ENCODE data around the gene AP5S1. TPM values are rescaled to one million over a fixed set of nuclear protein-coding genes. Genes with fewer than 3 reads are reported as not detected.
"Not testable (repeated sequence)": the region's sequence is repeated elsewhere in the genome, so short reads cannot be mapped to it uniquely, and the experiment has no call there.

The AP5S1 gene
- total and polyA plus RNA-seq, 2 donors = 6.9 to 8.4 TPM

DNA sequence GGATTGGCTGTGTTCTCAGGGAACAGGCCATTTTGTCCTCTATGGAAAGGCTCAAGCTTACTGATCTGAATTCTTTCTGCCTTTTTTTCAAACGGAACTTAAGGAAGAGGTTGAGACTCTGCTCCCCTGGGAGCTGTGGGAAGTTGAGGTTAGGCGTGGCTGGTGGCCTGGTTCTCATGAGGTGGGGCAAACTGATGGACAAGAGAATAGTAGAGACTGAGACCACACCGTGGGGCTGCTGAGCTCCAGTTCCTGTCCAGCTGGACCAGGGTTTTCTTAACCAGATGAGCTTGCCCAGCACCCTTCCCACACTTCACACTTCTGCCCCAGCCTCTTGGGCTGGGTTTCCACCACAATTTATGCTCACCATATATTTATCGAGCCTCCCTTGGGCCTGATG is 6.1 kb downstream of the AP5S1 start:
- DNase-seq (ENCODE audit: low read depth in 6 of 9, low spot score in 9 of 9) = no peak
- H3K27me3 ChIP-seq (ENCODE audit: control insufficient read depth in 2 of 2, insufficient read depth in 1 of 2, low read length in 1 of 2) = no peaks in the 10 kb centered on the region
- WGBS = 92% methylated on average over 4 of the region's 4 CpGs
- H3K27ac ChIP-seq (ENCODE audit: low read depth in 1 of 2, low read length in 1 of 2) = no peak overlapping the region
- H3K4me3 ChIP-seq (ENCODE audit: low read length in 2 of 2) = no peak overlapping the region
- peaks cover 30 to 39% of the 10 kb centered on the region in 2 donors for H3K36me3 ChIP-seq (ENCODE audit: control insufficient read depth in 2 of 2, insufficient read depth in 2 of 2, low read length in 1 of 2)
- peaks cover 1 to 2% of the 10 kb centered on the region in 2 donors for H3K4me1 ChIP-seq (ENCODE audit: control insufficient read depth in 2 of 2, insufficient read depth in 2 of 2, low read length in 2 of 2)
- no peaks in the 10 kb centered on the region for H3K9me3 ChIP-seq (ENCODE audit: control insufficient read depth in 2 of 2, insufficient read depth in 1 of 2, low read length in 1 of 2)

DNA sequence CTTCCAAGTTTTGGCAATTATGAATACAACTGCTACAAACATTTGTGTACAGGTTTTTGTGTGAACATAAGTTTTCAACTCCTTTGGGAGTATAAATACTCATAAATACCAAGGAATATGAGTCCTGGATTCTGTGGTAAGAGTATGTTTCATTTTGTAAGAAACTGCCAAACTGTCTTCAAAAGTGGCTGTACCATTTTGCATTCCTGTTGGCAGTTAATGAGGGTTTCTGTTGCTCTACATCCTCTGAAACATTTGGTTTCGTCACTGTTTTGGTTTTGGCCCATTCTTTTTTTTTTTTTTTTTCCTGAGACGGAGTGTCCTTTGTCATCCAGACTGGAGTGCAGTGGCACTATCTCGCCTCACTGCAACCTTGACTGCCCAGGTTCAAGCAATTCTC is 8.5 kb downstream of the AP5S1 start:
- peaks cover 19 to 29% of the 10 kb centered on the region in 2 donors for H3K36me3 ChIP-seq (ENCODE audit: control insufficient read depth in 2 of 2, insufficient read depth in 2 of 2, low read length in 1 of 2)

DNA sequence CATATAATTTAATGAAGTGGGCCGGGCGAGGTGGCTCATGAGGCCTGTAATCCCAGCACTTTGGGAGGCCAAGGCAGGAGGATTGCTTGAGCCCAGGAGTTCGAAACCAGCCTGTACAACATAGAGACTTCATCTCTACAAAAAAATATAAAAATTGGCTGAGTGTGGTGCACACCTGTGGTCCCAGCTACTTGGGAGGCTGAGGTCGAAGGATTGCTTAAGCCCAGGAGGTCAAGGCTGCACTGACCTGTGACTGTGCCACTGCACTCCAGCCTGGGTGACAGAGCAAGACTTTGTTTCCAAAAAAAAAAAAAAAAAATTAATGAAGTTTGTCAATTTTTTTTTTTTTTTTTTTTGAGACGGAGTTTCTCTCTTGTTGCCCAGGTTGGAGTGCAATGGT is 9.5 kb downstream of the AP5S1 start:
- not testable (repeated sequence) for DNase-seq (ENCODE audit: low read depth in 6 of 9, low spot score in 9 of 9); H3K27me3 ChIP-seq (ENCODE audit: control insufficient read depth in 2 of 2, insufficient read depth in 1 of 2, low read length in 1 of 2); H3K9me3 ChIP-seq (ENCODE audit: control insufficient read depth in 2 of 2, insufficient read depth in 1 of 2, low read length in 1 of 2); H3K27ac ChIP-seq (ENCODE audit: low read depth in 1 of 2, low read length in 1 of 2); H3K4me3 ChIP-seq (ENCODE audit: low read length in 2 of 2); H3K4me1 ChIP-seq (ENCODE audit: control insufficient read depth in 2 of 2, insufficient read depth in 2 of 2, low read length in 2 of 2)
- 98% methylated on average over 5 of the region's 5 CpGs for WGBS
- H3K36me3 ChIP-seq (ENCODE audit: control insufficient read depth in 2 of 2, insufficient read depth in 2 of 2, low read length in 1 of 2) = peaks cover 13 to 18% of the 10 kb centered on the region in 2 donors

More for the DNA sequence above, 8.5 kb downstream of the AP5S1 start:
- no peak for DNase-seq (ENCODE audit: low read depth in 6 of 9, low spot score in 9 of 9)
- H3K27me3 ChIP-seq (ENCODE audit: control insufficient read depth in 2 of 2, insufficient read depth in 1 of 2, low read length in 1 of 2) = no peaks in the 10 kb centered on the region
- WGBS = 97% methylated on average over 3 of the region's 3 CpGs
- no peaks in the 10 kb centered on the region for H3K4me1 ChIP-seq (ENCODE audit: control insufficient read depth in 2 of 2, insufficient read depth in 2 of 2, low read length in 2 of 2)
- H3K9me3 ChIP-seq (ENCODE audit: control insufficient read depth in 2 of 2, insufficient read depth in 1 of 2, low read length in 1 of 2) = no peaks in the 10 kb centered on the region
- H3K27ac ChIP-seq (ENCODE audit: low read depth in 1 of 2, low read length in 1 of 2) = no peak overlapping the region
- no peak overlapping the region for H3K4me3 ChIP-seq (ENCODE audit: low read length in 2 of 2)

DNA sequence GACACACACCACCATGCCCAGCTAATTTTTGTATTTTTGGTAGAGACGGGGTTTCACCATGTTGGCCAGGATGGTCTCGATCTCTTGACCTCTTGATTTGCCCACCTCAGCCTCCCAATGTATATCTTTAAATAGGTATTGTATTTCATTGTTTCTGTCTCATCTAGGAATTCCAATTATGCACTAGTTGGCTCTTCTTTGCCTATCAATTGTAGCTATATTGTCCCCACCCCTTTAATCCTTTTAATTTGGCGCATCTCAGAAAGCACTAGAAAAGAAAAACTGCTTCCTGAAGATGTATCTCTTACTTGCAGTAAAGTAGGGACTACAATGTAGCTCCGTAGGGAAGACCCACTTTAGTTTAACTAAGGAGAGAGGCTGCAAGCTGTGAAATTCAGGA is 15.8 kb downstream of the AP5S1 start:
- no peak for DNase-seq (ENCODE audit: low read depth in 6 of 9, low spot score in 9 of 9)
- no peaks in the 10 kb centered on the region for H3K27me3 ChIP-seq (ENCODE audit: control insufficient read depth in 2 of 2, insufficient read depth in 1 of 2, low read length in 1 of 2)
- WGBS = 98% methylated on average over 4 of the region's 4 CpGs
- no peaks in the 10 kb centered on the region for H3K36me3 ChIP-seq (ENCODE audit: control insufficient read depth in 2 of 2, insufficient read depth in 2 of 2, low read length in 1 of 2)
- H3K27ac ChIP-seq (ENCODE audit: low read depth in 1 of 2, low read length in 1 of 2) = no peak overlapping the region
- H3K9me3 ChIP-seq (ENCODE audit: control insufficient read depth in 2 of 2, insufficient read depth in 1 of 2, low read length in 1 of 2) = no peaks in the 10 kb centered on the region
- no peak overlapping the region for H3K4me3 ChIP-seq (ENCODE audit: low read length in 2 of 2)
- H3K4me1 ChIP-seq (ENCODE audit: control insufficient read depth in 2 of 2, insufficient read depth in 2 of 2, low read length in 2 of 2) = peaks cover 7 to 14% of the 10 kb centered on the region in 2 donors

- Histone ChIP-seq H3K4me1 (ENCODE audit: control insufficient read depth in 2 of 2, insufficient read depth in 2 of 2, low read length in 2 of 2) (peaks cover 7 to 14% of the 10 kb centered on the region in 2 donors), H3K27ac (ENCODE audit: low read depth in 1 of 2, low read length in 1 of 2) (peak overlapping the region in 1 of 2 donors; percentile 19), H3K4me3 (ENCODE audit: low read length in 2 of 2) (no peak overlapping the region), H3K9me3 (ENCODE audit: control insufficient read depth in 2 of 2, insufficient read depth in 1 of 2, low read length in 1 of 2) (no peaks in the 10 kb centered on the region), H3K36me3 (ENCODE audit: control insufficient read depth in 2 of 2, insufficient read depth in 2 of 2, low read length in 1 of 2) (no peaks in the 10 kb centered on the region), H3K27me3 (ENCODE audit: control insufficient read depth in 2 of 2, insufficient read depth in 1 of 2, low read length in 1 of 2) (no peaks in the 10 kb centered on the region)
- DNase-seq (ENCODE audit: low read depth in 6 of 9, low spot score in 9 of 9) = peak in 2 of 9 donors; percentile 51 to 63
- WGBS = 14% methylated on average over 3 of the region's 3 CpGs
These were observed 19.0 kb downstream of the AP5S1 start for GRCh38 chr20:3839328-3839727.

- H3K9me3 ChIP-seq (ENCODE audit: control insufficient read depth in 2 of 2, insufficient read depth in 1 of 2, low read length in 1 of 2); H3K36me3 ChIP-seq (ENCODE audit: control insufficient read depth in 2 of 2, insufficient read depth in 2 of 2, low read length in 1 of 2); H3K4me3 ChIP-seq (ENCODE audit: low read length in 2 of 2); DNase-seq (ENCODE audit: low read depth in 6 of 9, low spot score in 9 of 9); H3K27me3 ChIP-seq (ENCODE audit: control insufficient read depth in 2 of 2, insufficient read depth in 1 of 2, low read length in 1 of 2); H3K27ac ChIP-seq (ENCODE audit: low read depth in 1 of 2, low read length in 1 of 2): not testable (repeated sequence)
- WGBS = 96% methylated on average over 7 of the region's 7 CpGs
- peaks cover 7 to 14% of the 10 kb centered on the region in 2 donors for H3K4me1 ChIP-seq (ENCODE audit: control insufficient read depth in 2 of 2, insufficient read depth in 2 of 2, low read length in 2 of 2)
These were observed 19.9 kb downstream of the AP5S1 start for GRCh38 chr20:3840201-3840600.

- peaks cover 0 to 7% of the 10 kb centered on the region in 2 donors for H3K9me3 ChIP-seq (ENCODE audit: control insufficient read depth in 2 of 2, insufficient read depth in 1 of 2, low read length in 1 of 2)
- H3K27ac ChIP-seq (ENCODE audit: low read depth in 1 of 2, low read length in 1 of 2) = no peak overlapping the region
- DNase-seq (ENCODE audit: low read depth in 6 of 9, low spot score in 9 of 9) = no peak
- no peaks in the 10 kb centered on the region for H3K36me3 ChIP-seq (ENCODE audit: control insufficient read depth in 2 of 2, insufficient read depth in 2 of 2, low read length in 1 of 2)
- WGBS = 88% methylated on average over 7 of the region's 7 CpGs
- peaks cover 11 to 22% of the 10 kb centered on the region in 2 donors for H3K4me1 ChIP-seq (ENCODE audit: control insufficient read depth in 2 of 2, insufficient read depth in 2 of 2, low read length in 2 of 2)
- no peaks in the 10 kb centered on the region for H3K27me3 ChIP-seq (ENCODE audit: control insufficient read depth in 2 of 2, insufficient read depth in 1 of 2, low read length in 1 of 2)
- no peak overlapping the region for H3K4me3 ChIP-seq (ENCODE audit: low read length in 2 of 2)
These were observed 22.1 kb downstream of the AP5S1 start for GRCh38 chr20:3842348-3842930.

DNA sequence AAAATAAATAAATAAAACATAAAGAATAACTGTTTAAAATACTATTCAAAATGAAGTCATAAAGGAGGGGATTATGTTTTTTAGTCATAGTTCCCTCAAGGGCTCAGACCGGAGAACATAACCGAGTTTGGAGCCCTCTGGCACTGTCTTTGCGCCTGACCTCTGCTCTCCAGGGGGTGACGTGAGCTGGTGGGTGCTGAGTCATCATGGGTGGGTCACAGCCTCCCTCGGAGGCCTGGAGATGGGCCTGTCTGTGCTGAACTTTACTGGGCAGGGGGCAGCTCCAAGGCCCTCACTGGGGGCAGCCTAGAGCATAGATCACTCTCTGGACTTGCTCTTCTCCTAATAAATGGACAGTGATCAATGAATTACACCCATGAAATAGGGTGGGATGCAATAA is 23.1 kb downstream of the AP5S1 start:
- Histone ChIP-seq H3K36me3 (ENCODE audit: control insufficient read depth in 2 of 2, insufficient read depth in 2 of 2, low read length in 1 of 2) (no peaks in the 10 kb centered on the region), H3K4me1 (ENCODE audit: control insufficient read depth in 2 of 2, insufficient read depth in 2 of 2, low read length in 2 of 2) (peaks cover 14 to 26% of the 10 kb centered on the region in 2 donors), H3K27ac (ENCODE audit: low read depth in 1 of 2, low read length in 1 of 2) (no peak overlapping the region), H3K9me3 (ENCODE audit: control insufficient read depth in 2 of 2, insufficient read depth in 1 of 2, low read length in 1 of 2) (peaks cover 0 to 7% of the 10 kb centered on the region in 2 donors), H3K27me3 (ENCODE audit: control insufficient read depth in 2 of 2, insufficient read depth in 1 of 2, low read length in 1 of 2) (no peaks in the 10 kb centered on the region), H3K4me3 (ENCODE audit: low read length in 2 of 2) (no peak overlapping the region)
- DNase-seq (ENCODE audit: low read depth in 6 of 9, low spot score in 9 of 9) = no peak
- WGBS = 77% methylated on average over 5 of the region's 5 CpGs

DNA sequence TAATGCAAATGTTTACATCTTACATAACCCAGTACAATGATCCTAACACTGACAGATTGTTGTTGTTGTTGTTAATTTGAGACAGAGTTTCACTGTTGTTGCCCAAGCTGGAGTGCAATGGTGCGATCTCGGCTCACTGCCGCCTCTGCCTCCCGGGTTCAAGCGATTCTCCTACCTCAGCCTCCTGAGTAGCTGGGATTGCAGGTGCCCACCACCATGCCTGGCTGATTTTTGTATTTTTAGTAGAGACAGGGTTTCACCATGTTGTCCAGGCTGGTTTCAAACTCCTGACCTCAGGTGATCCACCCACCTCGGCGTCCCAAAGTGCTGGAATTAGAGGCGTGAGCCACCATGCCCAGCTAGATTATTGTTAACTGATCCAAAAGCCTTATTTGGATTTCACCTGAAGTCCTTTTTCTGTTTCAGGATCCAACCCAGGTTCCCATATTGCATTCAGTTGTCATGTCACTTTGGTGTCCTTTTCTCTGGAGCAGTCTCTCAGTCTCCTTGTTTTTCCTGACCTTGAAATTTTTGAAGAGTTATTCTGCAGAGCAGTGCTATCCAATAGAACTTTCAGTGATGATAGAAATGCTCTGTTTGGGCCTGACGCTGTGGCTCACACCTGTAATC is 23.8 kb downstream of the AP5S1 start:
- not testable (repeated sequence) for H3K27ac ChIP-seq (ENCODE audit: low read depth in 1 of 2, low read length in 1 of 2); H3K27me3 ChIP-seq (ENCODE audit: control insufficient read depth in 2 of 2, insufficient read depth in 1 of 2, low read length in 1 of 2); H3K36me3 ChIP-seq (ENCODE audit: control insufficient read depth in 2 of 2, insufficient read depth in 2 of 2, low read length in 1 of 2); DNase-seq (ENCODE audit: low read depth in 6 of 9, low spot score in 9 of 9); H3K4me3 ChIP-seq (ENCODE audit: low read length in 2 of 2); H3K9me3 ChIP-seq (ENCODE audit: control insufficient read depth in 2 of 2, insufficient read depth in 1 of 2, low read length in 1 of 2)
- WGBS = 98% methylated on average over 9 of the region's 9 CpGs
- H3K4me1 ChIP-seq (ENCODE audit: control insufficient read depth in 2 of 2, insufficient read depth in 2 of 2, low read length in 2 of 2) = peaks cover 10 to 21% of the 10 kb centered on the region in 2 donors
